Measurements from ENCODE around the gene DHRSX. TPM values are rescaled to one million over a fixed set of nuclear protein-coding genes. Genes with fewer than 3 reads are reported as not detected.
"Not testable (repeated sequence)": the region's sequence is repeated elsewhere in the genome, so short reads cannot be mapped to it uniquely, and the experiment has no call there.

The DHRSX gene
- polyA plus RNA-seq, 4 donors: 28.0 to 35.1 (median 28.7) TPM

GRCh38 chrX:2460821-2461710 lies 39.7 kb downstream of the DHRSX start:
- DNase-seq (ENCODE audit: low read depth in 4 of 4, low spot score in 2 of 4): not testable (repeated sequence)

GRCh38 chrX:2460048-2460447 lies 40.7 kb downstream of the DHRSX start:
- not testable (repeated sequence) for DNase-seq (ENCODE audit: low read depth in 4 of 4, low spot score in 2 of 4)

GRCh38 chrX:2458309-2458708 lies 42.5 kb downstream of the DHRSX start:
- no peak for DNase-seq (ENCODE audit: low read depth in 4 of 4, low spot score in 2 of 4)

GRCh38 chrX:2457289-2458133 lies 43.3 kb downstream of the DHRSX start:
- DNase-seq (ENCODE audit: low read depth in 4 of 4, low spot score in 2 of 4): no peak

GRCh38 chrX:2456091-2456490 lies 44.7 kb downstream of the DHRSX start:
- DNase-seq (ENCODE audit: low read depth in 4 of 4, low spot score in 2 of 4): not testable (repeated sequence)

GRCh38 chrX:2454620-2455019 lies 46.2 kb downstream of the DHRSX start:
- DNase-seq (ENCODE audit: low read depth in 4 of 4, low spot score in 2 of 4): not testable (repeated sequence)

GRCh38 chrX:2452799-2453198 lies 48.0 kb downstream of the DHRSX start:
- no peak for DNase-seq (ENCODE audit: low read depth in 4 of 4, low spot score in 2 of 4)

GRCh38 chrX:2452317-2452784 lies 48.4 kb downstream of the DHRSX start:
- no peak for DNase-seq (ENCODE audit: low read depth in 4 of 4, low spot score in 2 of 4)

GRCh38 chrX:2451501-2452316 lies 49.1 kb downstream of the DHRSX start:
- DNase-seq (ENCODE audit: low read depth in 4 of 4, low spot score in 2 of 4): no peak

GRCh38 chrX:2450681-2451080 lies 50.1 kb downstream of the DHRSX start:
- DNase-seq (ENCODE audit: low read depth in 4 of 4, low spot score in 2 of 4): no peak

- DNase-seq (ENCODE audit: low read depth in 4 of 4, low spot score in 2 of 4): no peak
These were observed 51.5 kb downstream of the DHRSX start for GRCh38 chrX:2449135-2449886.

- no peak for DNase-seq (ENCODE audit: low read depth in 4 of 4, low spot score in 2 of 4)
These were observed 53.3 kb downstream of the DHRSX start for GRCh38 chrX:2447484-2447883.

GRCh38 chrX:2446815-2447214 lies 54.0 kb downstream of the DHRSX start:
- DNase-seq (ENCODE audit: low read depth in 4 of 4, low spot score in 2 of 4): no peak

- no peak for DNase-seq (ENCODE audit: low read depth in 4 of 4, low spot score in 2 of 4)
These were observed 54.8 kb downstream of the DHRSX start for GRCh38 chrX:2445662-2446623.

GRCh38 chrX:2442694-2443093 lies 58.1 kb downstream of the DHRSX start:
- DNase-seq (ENCODE audit: low read depth in 4 of 4, low spot score in 2 of 4): no peak

- DNase-seq (ENCODE audit: low read depth in 4 of 4, low spot score in 2 of 4): no peak
These were observed 59.3 kb downstream of the DHRSX start for GRCh38 chrX:2441466-2441865.

- no peak for DNase-seq (ENCODE audit: low read depth in 4 of 4, low spot score in 2 of 4)
These were observed 61.2 kb downstream of the DHRSX start for GRCh38 chrX:2439613-2440012.

- DNase-seq (ENCODE audit: low read depth in 4 of 4, low spot score in 2 of 4): no peak
These were observed 65.3 kb downstream of the DHRSX start for GRCh38 chrX:2435465-2435864.

Data from left renal cortex interstitium (tissue), 4 donors.